ENCODE data around the gene PHF12.

- TF ChIP-seq, protein P1, sequence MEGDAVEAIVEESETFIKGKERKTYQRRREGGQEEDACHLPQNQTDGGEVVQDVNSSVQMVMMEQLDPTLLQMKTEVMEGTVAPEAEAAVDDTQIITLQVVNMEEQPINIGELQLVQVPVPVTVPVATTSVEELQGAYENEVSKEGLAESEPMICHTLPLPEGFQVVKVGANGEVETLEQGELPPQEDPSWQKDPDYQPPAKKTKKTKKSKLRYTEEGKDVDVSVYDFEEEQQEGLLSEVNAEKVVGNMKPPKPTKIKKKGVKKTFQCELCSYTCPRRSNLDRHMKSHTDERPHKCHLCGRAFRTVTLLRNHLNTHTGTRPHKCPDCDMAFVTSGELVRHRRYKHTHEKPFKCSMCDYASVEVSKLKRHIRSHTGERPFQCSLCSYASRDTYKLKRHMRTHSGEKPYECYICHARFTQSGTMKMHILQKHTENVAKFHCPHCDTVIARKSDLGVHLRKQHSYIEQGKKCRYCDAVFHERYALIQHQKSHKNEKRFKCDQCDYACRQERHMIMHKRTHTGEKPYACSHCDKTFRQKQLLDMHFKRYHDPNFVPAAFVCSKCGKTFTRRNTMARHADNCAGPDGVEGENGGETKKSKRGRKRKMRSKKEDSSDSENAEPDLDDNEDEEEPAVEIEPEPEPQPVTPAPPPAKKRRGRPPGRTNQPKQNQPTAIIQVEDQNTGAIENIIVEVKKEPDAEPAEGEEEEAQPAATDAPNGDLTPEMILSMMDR (IDR thresholded peaks at IDR 0.05): no peak
- TF ChIP-seq POLR2AphosphoS5 (IDR thresholded peaks at IDR 0.05) (no peak), POLR2A (IDR thresholded peaks at IDR 0.05) (no peak)
Measured at GRCh38 chr17:28967221-28968135, 16.2 kb upstream of the PHF12 start.

Measured in upper lobe of left lung (tissue), 4 donors.